DMS53 treated with DMSO at 0.1 percent for 48 hours (cell line): Measurements from ENCODE around the gene SYT11.
"Not testable (repeated sequence)": the region's sequence is repeated elsewhere in the genome, so short reads cannot be mapped to it uniquely, and the experiment has no call there.

Experiments used
- DNase-seq: peaks from one replicate; lab custom pipeline; 2025; ENCODE audit not compliant: unreplicated experiment; lab: John Stamatoyannopoulos, UW

SYT11 gene

GRCh38 chr1:155896476-155896875 is 37.1 kb downstream of the SYT11 start:
- DNase-seq, result not testable (repeated sequence)

GRCh38 chr1:155897746-155898145 is 38.4 kb downstream of the SYT11 start:
- DNase-seq, result no peak

GRCh38 chr1:155898888-155899287 is 39.5 kb downstream of the SYT11 start:
- no peak for DNase-seq

- no peak for DNase-seq
Measured at GRCh38 chr1:155899683-155900082, 40.3 kb downstream of the SYT11 start.

- no peak for DNase-seq
Measured at GRCh38 chr1:155900161-155900560, 40.8 kb downstream of the SYT11 start.

- DNase-seq, result no peak
Measured at GRCh38 chr1:155904261-155904660, 44.9 kb downstream of the SYT11 start.

GRCh38 chr1:155909894-155910293 is 50.5 kb downstream of the SYT11 start:
- DNase-seq, result no peak

GRCh38 chr1:155910621-155911121 is 51.3 kb downstream of the SYT11 start:
- DNase-seq, result peak; percentile 19

GRCh38 chr1:155911156-155912055 is 52.0 kb downstream of the SYT11 start, which contains the start of gene RIT1:
TSS of gene RIT1 (minus strand) at chr1:155911349. CDS start at chr1:155910761, 588 bp downstream.
- peak; percentile 51 for DNase-seq

GRCh38 chr1:155912056-155912536 is 52.7 kb downstream of the SYT11 start:
- peak; percentile 22 for DNase-seq

- DNase-seq, result no peak
Measured at GRCh38 chr1:155913969-155914757, 54.8 kb downstream of the SYT11 start.

- DNase-seq, result no peak
Measured at GRCh38 chr1:155918660-155919059, 59.3 kb downstream of the SYT11 start.

GRCh38 chr1:155919801-155920200 is 60.4 kb downstream of the SYT11 start:
- DNase-seq, result no peak

- DNase-seq, result no peak
Measured at GRCh38 chr1:155920717-155921116, 61.4 kb downstream of the SYT11 start.

GRCh38 chr1:155925506-155925905 is 66.1 kb downstream of the SYT11 start:
- no peak for DNase-seq

- no peak for DNase-seq
Measured at GRCh38 chr1:155929057-155929456, 69.7 kb downstream of the SYT11 start.

GRCh38 chr1:155930725-155931124 is 71.4 kb downstream of the SYT11 start:
- not testable (repeated sequence) for DNase-seq

- no peak for DNase-seq
Measured at GRCh38 chr1:155931332-155932038, 72.1 kb downstream of the SYT11 start.

GRCh38 chr1:155932081-155932480 is 72.7 kb downstream of the SYT11 start:
- no peak for DNase-seq

GRCh38 chr1:155932487-155932886 is 73.1 kb downstream of the SYT11 start:
- no peak for DNase-seq

GRCh38 chr1:155933591-155934096 is 74.3 kb downstream of the SYT11 start:
- no peak for DNase-seq
